GM19043 (cell line): ENCODE measurements around the gene NAA60.

Experiments
- ATAC-seq: cut with Tn5 transposase; IDR thresholded peaks from one replicate; pipeline ENCODE4 v1.9.1; 2021; ENCODE audit warnings: low read depth; ENCODE audit not compliant: unreplicated experiment

The NAA60 gene

DNA sequence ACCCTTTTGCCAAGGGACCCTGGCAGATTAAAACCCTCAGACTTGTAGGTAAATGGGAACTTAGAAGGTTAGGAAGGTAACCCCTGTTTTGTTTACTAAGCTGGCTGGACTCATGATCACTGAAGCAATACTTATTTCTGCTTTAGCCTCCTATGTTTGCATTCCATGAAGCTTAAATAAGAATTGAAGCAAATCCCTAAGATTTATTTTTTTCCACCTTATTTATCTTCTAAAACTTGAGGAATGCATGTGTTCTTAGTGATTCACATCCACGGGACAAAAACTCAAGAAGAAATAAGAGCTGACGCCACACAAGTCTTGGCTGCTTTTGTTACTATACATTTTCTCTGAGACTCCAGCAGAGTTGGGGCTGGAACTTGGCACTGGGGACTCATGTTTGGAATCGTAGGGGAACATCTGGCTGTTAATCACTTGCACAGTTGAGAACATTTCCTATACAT, 92.8 kb downstream of the NAA60 start:
- ATAC-seq = no peak
